HG02678 (cell line): ENCODE results near the gene SLC9A3.

Source experiments
- ATAC-seq: cut with Tn5 transposase; IDR thresholded peaks from one replicate; pipeline ENCODE4 v1.9.1; 2021; ENCODE audit warnings: mild to moderate bottlenecking, moderate library complexity; ENCODE audit not compliant: unreplicated experiment

SLC9A3 gene

GRCh38 chr5:539469-540070, 15.3 kb upstream of the SLC9A3 start:
- no peak for ATAC-seq

GRCh38 chr5:538801-539468, 14.7 kb upstream of the SLC9A3 start:
- no peak for ATAC-seq

GRCh38 chr5:538271-538771, 14.1 kb upstream of the SLC9A3 start:
- no peak for ATAC-seq

GRCh38 chr5:537621-538071, 13.4 kb upstream of the SLC9A3 start:
- no peak for ATAC-seq

- no peak for ATAC-seq
Observed at GRCh38 chr5:537098-537497, 12.8 kb upstream of the SLC9A3 start.

- no peak for ATAC-seq
Observed at GRCh38 chr5:535846-536698, 11.8 kb upstream of the SLC9A3 start.

GRCh38 chr5:534743-535671, 10.8 kb upstream of the SLC9A3 start:
- ATAC-seq: no peak

GRCh38 chr5:533955-534742, 9.9 kb upstream of the SLC9A3 start:
- ATAC-seq: no peak

GRCh38 chr5:533243-533954, 9.2 kb upstream of the SLC9A3 start:
- no peak for ATAC-seq

- no peak for ATAC-seq
Observed at GRCh38 chr5:532521-533242, 8.4 kb upstream of the SLC9A3 start.

- no peak for ATAC-seq
Observed at GRCh38 chr5:531749-532315, 7.6 kb upstream of the SLC9A3 start.

- ATAC-seq: no peak
Observed at GRCh38 chr5:531101-531748, 7.0 kb upstream of the SLC9A3 start.

GRCh38 chr5:530001-530955, 6.0 kb upstream of the SLC9A3 start:
- ATAC-seq: no peak

- no peak for ATAC-seq
Observed at GRCh38 chr5:528629-529511, 4.6 kb upstream of the SLC9A3 start.
